ENCODE results near the gene ATL3. TPM values are rescaled to one million over a fixed set of nuclear protein-coding genes. Genes with fewer than 3 reads are reported as not detected.
"Not testable (repeated sequence)": the region's sequence is repeated elsewhere in the genome, so short reads cannot be mapped to it uniquely, and the experiment has no call there.

ATL3 gene
- total RNA-seq, 1 donor from 2014 or later: 26.0 TPM

- DNase-seq: peak; percentile 96
Observed at GRCh38 chr11:63681321-63682065, 10.3 kb upstream of the ATL3 start, which contains the start of gene RTN3. Gene RTN3 (plus strand): TSS chr11:63681500. CDS start chr11:63681637, 137 bp downstream.

DNA sequence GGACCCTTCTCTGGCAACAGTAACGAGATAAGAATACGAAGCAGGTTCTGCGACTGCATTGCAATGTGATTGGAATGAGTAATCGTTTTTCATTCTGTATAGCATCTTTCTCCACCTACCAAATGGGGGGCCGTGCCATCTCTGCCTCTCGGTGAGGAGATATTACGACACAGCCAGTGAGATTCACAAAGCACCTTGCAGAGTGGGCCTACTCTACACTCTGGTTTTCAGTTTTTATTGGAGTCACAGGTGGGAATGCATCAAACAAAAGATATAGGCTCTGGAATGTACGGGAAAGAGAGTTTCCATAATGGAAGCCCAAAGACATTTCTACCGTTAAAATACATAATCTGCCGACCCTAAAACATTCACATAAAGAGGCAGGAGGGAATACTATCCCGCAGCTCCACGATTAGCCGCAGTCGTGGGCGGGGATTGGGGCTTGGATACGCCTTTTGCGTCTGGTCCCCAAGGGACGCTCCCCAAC lies 9.7 kb upstream of the ATL3 start:
- peak; percentile 52 for DNase-seq

GRCh38 chr11:63673579-63673978 lies 2.4 kb upstream of the ATL3 start:
- DNase-seq: no peak

- no peak for DNase-seq
Observed at GRCh38 chr11:63672936-63673539, 1.9 kb upstream of the ATL3 start.

GRCh38 chr11:63672156-63672463 lies 934 bp upstream of the ATL3 start:
- no peak for DNase-seq

- peak; percentile 47 for DNase-seq
Observed at GRCh38 chr11:63670433-63671321, 499 bp downstream of the ATL3 start.

DNA sequence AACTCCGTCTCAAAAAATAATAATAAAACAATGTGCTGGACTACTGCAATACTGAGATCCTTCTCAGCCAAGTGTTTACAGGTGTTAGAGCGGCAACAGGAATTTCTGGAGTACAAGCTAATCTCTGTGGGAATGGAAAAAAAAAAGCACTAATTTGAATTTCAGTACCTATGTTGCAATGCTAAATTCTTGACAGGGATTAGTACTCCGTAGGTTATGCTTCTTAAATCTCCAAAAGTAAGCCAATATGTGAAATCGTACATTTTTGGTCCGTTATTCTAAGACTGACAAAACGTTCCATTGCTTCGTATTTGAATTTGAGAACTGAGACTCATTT lies 1.1 kb downstream of the ATL3 start:
- no peak for DNase-seq

- no peak for DNase-seq
Observed at GRCh38 chr11:63667995-63668795, 3.0 kb downstream of the ATL3 start.

GRCh38 chr11:63666874-63667273 lies 4.3 kb downstream of the ATL3 start:
- no peak for DNase-seq

DNA sequence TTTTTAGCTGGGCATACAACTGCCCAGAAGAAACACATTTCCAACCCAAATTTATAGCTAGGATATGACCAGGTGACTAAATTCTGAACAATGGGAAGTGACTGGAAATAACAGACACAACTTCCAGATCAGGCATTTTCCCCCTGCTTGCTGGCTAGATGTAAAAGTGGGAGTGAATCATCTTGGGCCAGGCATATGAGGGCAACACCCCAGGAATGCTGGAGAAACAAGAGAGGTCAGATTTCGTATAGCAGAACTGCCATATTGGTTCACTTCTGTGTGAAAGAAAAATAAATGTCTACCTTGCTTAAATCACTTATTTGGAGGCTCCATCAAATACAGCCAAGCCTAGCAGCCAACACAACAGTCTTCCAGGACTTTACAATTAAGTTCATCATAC lies 7.4 kb downstream of the ATL3 start:
- DNase-seq: no peak

- no peak for DNase-seq
Observed at GRCh38 chr11:63660972-63661371, 10.2 kb downstream of the ATL3 start.

GRCh38 chr11:63652671-63653070 lies 18.5 kb downstream of the ATL3 start:
- DNase-seq: no peak

- no peak for DNase-seq
Observed at GRCh38 chr11:63643205-63643604, 28.0 kb downstream of the ATL3 start.

GRCh38 chr11:63641727-63642126 lies 29.4 kb downstream of the ATL3 start:
- no peak for DNase-seq

DNA sequence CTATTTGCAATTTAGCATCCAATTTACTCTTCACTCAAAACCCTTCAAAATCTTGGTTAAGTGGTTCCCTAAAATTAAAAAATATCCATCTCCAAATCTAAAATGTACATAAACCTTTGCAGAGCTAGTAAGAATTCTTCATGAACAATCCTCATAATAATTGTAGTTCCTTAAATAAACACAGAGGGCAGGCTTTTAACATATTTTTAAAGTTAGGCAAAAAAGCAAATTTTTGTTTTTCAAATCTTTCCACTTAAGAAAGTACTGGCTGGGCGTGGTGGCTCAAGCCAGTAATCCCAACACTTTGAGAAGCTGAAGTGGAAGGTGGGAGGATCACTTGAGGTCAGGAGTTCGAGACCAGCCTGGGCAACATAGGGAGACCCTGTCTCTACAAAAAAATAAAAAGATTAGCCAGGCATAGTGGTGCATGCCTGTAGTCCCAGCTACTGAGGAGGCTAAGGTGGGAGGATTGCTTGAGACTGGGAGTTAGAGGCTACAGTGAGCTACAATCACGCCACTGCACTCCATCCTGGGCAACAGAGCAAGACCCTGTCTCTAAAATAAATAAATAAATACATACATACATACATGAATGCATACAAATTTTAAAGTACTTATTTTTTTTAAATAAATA lies 31.9 kb downstream of the ATL3 start:
- DNase-seq: no peak

- DNase-seq: not testable (repeated sequence)
Observed at GRCh38 chr11:63638436-63638835, 32.7 kb downstream of the ATL3 start.

GRCh38 chr11:63635762-63636465 lies 35.3 kb downstream of the ATL3 start:
- DNase-seq: peak; percentile 29

GRCh38 chr11:63629426-63629825 lies 41.8 kb downstream of the ATL3 start:
- no peak for DNase-seq

- no peak for DNase-seq
Observed at GRCh38 chr11:63623513-63624140, 47.5 kb downstream of the ATL3 start.

DNA sequence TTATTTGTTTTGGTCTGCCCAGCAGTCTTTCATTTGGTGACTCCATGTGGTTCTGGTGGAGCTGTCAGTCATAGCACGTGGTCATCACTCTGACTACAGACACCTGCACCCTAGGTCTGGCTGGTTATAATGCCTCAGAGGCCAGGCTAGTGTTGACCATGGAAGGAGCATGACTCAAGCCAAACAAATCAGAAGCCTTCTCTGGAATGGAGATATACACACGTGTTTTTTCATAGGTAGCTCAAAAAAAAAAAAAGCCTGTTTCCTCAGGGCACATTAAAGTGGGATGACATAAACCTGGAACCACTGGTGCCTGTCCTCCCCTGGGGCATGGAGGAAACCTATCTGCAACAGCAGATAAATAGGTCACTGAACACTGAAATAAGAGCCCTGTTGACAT lies 48.9 kb downstream of the ATL3 start:
- no peak for DNase-seq

DNA sequence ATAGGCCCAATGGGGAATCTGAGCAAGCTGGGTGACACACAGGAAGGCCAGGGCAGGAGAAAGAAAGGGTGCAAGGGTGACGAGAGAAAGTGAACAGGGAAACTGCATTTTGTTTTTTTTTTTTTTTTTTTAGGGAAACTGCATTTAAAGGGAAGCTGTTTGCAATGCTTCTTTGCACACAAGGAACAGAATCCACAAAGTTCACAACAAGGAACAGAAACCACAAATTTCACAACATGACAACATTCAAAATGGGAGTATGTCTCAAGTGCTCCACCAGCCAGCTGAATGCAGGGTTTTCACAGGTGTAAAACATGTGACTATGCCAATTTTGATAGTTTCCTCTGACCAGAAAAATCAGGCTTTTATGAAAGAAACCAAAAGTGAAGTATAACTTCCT lies 50.1 kb downstream of the ATL3 start:
- no peak for DNase-seq

All from occipital lobe (tissue), 2 donors.